Kidney glomerular epithelial cell (primary cell): Measurements from ENCODE around the gene ACRV1.
"Not testable (repeated sequence)": the region's sequence is repeated elsewhere in the genome, so short reads cannot be mapped to it uniquely, and the experiment has no call there.

Experiments used
- DNase-seq: peaks from one replicate; lab custom pipeline; 2025; lab: John Stamatoyannopoulos, UW

Gene ACRV1

DNA sequence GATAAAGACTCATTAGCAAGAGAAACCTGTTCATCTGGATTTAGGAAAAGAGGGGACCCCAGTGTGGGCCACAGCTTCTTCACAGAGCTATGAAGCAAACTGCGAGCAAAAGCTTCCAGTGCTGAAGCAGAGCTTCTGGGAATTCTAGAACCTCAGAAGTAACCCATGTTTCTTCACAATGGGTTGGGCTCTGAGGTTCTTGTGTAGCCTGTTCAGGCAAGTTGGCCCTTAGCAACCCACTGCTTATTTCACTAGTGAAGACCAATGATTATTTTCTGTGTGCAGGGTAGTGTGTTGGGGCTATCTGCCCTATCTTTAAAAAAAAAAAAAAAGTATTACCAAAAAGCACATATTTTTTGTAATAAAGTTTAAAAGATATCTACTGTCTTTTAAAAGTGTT, at the start of gene ACRV1:
TSS of gene ACRV1 (minus strand) at position 101 of the 400 bp plus-strand sequence. CDS start at position 34, 67 bp downstream.
- DNase-seq: no peak

- no peak for DNase-seq
Observed at GRCh38 chr11:125728969-125729368, 48.3 kb upstream of the ACRV1 start.

DNA sequence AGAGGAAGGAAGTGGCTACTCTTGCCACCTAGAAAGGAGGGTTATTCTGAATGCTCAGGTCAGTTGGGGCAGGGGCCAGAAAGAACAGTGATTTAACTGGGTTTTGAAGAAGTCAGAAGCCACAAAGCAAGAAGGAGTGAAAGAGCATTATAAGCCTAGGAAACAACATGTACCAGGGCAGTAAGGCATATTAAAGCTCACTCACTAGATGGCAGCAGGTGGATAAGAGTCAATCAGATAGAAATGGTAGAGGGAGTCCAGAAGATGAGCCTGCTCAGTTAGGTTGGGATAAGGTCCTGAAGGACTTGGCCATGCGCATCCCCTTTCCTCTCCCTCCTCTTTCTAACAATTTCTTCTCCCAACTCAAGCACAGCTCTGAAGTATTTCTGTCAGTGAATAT, 43.5 kb upstream of the ACRV1 start:
- peak; percentile 27 for DNase-seq

DNA sequence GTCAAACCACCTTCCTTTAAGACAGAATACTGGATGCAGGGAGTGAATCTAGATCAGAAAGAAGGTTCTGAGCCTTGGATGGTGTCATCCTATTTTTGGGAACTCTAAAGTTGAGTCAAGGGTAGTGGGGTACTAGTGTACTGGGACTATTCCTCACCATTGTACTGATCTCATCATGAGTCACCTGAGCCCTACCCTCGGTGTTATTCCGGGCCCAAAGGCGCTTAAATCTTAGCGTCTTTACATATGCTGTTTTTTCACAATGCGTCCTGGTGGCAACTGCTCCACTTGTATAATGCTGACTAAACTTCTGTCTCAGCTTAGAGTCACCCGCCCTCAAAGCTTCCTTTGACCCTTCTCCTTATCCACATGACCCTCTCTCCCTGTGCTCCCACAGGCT, 40.1 kb upstream of the ACRV1 start:
- no peak for DNase-seq

- DNase-seq: not testable (repeated sequence)
Observed at GRCh38 chr11:125704686-125705085, 24.0 kb upstream of the ACRV1 start.

- DNase-seq: no peak
Observed at GRCh38 chr11:125701858-125702621, 21.4 kb upstream of the ACRV1 start.

- no peak for DNase-seq
Observed at GRCh38 chr11:125701018-125701610, 20.5 kb upstream of the ACRV1 start.

GRCh38 chr11:125694951-125695350, 14.3 kb upstream of the ACRV1 start:
- no peak for DNase-seq

GRCh38 chr11:125692887-125693286, 12.2 kb upstream of the ACRV1 start:
- no peak for DNase-seq

- no peak for DNase-seq
Observed at GRCh38 chr11:125690006-125690405, 9.4 kb upstream of the ACRV1 start.

DNA sequence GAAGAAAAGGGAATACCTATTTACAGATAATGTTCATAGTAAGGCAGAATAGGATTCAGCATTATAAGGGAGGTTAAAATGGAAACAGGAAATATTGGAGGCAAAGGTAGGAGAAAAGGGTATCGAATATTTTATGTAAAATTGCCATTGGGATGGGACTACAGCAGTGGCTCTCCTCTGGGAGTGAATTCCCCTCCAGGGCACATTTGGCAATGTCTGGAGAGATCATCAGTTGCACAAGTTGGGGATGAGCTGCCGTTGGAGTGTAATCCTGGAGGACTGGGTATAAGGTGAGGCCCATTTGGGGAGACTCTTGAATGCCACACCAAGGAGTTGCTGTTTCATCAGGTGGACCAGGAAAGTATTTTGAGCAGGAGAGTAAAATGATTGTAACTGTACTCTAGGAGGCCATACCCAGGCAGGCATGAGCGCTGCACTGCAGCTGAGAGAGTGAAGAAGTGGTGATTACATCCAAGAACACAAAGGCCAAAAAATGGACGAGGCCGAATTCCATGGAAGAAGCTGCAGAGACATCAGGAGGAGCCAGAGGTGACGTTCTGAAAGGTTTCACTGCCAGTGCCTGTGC, 8.7 kb upstream of the ACRV1 start:
- no peak for DNase-seq

GRCh38 chr11:125688632-125689031, 8.0 kb upstream of the ACRV1 start:
- no peak for DNase-seq

GRCh38 chr11:125688066-125688465, 7.4 kb upstream of the ACRV1 start:
- DNase-seq: no peak

GRCh38 chr11:125685228-125685627, 4.6 kb upstream of the ACRV1 start:
- no peak for DNase-seq

- no peak for DNase-seq
Observed at GRCh38 chr11:125679837-125680236, 810 bp downstream of the ACRV1 start.

DNA sequence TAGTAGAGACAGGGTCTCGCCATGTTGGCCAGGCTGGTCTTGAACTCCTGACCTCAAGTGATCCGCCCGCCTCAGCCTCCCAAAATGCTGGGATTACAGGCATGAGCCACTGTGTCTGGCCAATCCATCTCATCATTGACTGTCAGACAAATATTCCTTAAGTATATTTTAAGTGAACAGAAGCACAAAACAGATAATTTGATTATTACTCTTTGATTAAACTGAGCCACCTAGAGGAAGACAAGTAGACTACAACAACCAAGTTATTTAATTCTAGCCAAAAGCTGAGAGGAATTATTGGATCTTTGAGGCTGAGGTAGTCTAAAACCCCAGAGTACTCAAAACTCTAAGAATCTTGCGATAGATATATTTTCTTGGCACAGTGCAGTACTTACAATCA, 1.2 kb downstream of the ACRV1 start:
- no peak for DNase-seq

DNA sequence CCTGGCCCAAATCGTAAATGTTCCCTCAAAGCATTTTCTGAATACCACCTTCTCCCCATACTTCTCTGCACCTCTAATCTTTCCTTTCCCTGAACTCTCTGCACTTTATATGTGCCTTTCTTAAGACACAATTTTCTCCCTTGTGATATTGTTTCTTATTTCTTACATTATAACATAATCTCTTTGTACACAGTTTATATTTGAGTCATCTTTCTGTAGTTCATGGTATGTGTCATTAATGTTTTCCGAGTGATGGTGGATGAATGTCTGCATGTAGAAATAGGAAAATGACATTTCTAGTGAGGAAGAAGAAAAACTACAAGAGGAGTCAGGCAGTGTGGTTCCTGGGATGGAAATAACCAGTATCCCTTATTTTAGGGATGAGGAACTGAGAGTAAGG, 5.5 kb downstream of the ACRV1 start:
- no peak for DNase-seq

GRCh38 chr11:125674210-125674609, 6.4 kb downstream of the ACRV1 start:
- DNase-seq: no peak

DNA sequence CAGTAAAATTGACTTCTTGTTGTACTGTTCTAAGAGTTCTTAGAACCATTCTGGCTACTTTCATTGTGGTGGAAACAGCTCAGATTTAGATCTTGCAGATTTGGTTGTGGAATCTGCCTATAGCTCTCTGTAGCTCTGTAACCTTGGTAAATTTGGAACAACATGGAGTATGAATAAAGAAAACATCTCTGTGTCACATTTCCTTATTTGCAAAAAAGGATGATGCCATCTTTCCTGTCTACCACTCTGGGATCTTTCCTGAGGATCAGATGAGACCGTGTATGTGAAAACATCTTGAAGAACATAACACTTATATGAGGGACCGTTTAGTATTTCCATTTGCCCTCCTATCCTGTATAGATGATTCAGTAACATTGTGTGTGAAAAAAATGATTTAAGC, 9.1 kb downstream of the ACRV1 start:
- DNase-seq: no peak

DNA sequence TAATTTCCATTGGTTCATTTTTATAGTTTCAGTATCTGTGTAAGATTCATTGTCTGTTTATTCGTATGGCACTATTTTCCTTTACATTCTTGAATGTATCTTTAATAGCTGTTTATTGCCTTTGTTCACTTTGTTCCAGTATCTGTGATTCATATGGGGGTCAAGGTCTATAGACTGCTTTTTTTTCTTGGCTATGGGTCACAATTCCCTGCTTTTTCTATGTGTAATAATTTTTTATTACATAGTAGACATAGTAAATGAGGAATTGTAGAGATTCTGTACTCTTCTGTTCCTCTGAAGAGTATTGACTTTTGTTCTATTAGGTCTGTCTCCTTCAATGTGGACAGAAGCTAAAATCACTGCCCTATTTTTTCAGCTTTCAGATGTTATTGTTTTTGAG, 10.5 kb downstream of the ACRV1 start:
- DNase-seq: no peak

DNA sequence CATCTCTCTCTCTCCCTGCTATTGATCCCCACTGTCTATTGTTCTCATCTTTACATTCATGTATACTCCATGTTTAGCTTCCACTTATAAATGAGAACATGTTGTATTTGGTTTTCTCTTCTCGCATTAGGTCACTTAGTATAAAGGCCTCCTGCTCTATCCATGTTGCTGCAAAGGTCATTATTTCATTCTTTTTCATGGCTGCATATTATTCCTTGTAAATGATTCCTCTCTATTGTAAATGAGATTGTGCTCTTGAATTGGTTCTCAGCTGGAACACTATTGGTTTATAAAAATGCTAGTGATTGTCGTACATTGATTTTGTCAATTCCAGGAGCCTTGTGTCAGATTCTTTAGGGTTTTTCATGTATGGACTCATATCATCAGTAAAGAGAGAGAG, 13.5 kb downstream of the ACRV1 start:
- DNase-seq: no peak

GRCh38 chr11:125663910-125664309, 16.7 kb downstream of the ACRV1 start:
- DNase-seq: no peak

DNA sequence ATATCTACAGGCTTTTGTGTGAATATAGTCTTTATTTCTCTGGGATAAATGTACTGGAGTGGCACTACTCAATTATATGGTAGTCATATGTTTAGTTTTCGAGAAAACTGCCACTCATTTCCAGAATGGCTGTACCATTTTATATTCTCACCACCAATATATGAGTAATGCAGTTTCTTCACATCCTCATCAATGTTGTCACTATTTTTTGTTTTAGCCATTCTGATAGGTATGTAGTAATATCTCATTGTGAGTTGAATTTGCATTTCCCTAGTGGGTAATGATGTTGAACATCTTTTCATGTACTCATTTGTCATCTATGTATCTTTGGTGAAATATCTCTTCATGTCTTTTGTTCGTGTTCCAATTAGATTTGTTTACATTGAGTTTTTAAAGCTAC, 18.0 kb downstream of the ACRV1 start:
- no peak for DNase-seq
